HG03469 (cell line): ENCODE data around the gene CDC5L.
"Not testable (repeated sequence)": the region's sequence is repeated elsewhere in the genome, so short reads cannot be mapped to it uniquely, and the experiment has no call there.

ENCODE experiments used
- ATAC-seq: cut with Tn5 transposase; IDR thresholded peaks from one replicate; pipeline ENCODE4 v1.9.1; 2021; ENCODE audit warnings: mild to moderate bottlenecking, moderate library complexity, moderate number of reproducible peaks; ENCODE audit not compliant: unreplicated experiment

CDC5L gene

DNA sequence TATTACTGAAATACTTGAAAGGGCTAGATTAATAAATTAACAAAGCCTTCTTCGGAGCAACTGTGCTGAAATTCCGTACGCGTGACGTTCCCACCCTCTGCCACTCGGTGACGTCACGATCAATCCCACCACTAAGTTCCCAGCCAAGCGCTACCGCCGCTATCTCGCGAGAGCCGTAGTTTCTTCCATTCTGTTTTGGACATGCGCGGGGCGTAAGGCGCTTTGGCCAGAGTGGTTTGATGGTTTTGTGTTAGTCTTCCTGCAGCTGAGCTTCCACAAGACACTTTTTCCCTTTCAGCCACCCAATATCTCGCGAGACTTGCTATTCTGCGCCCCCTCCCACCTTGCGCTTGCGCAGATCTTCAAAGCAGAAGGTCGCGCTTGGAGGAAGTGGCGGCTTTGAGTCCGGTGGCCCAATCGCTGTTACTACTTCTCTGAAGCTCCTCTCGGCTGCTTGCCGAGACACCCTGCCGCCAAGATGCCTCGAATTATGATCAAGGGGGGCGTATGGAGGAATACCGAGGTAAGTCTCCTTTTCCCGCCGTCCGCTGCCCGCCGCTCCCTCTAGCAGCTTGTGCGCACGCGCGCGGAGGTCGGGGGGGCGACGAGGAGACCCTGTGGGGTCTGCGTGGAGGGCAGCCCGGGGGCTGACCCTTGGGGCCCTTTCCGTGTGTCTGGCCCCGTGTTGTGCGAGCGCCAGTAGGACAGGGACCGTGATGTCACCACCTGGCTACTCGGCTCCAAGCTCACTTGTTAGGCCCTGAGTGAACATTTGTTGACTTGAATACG lies at the start of gene CDC5L:
Gene CDC5L (plus strand): TSS at position 361 of the 789 bp plus-strand sequence. CDS start 118 bp downstream, at position 479.
- peak; percentile 90 for ATAC-seq

DNA sequence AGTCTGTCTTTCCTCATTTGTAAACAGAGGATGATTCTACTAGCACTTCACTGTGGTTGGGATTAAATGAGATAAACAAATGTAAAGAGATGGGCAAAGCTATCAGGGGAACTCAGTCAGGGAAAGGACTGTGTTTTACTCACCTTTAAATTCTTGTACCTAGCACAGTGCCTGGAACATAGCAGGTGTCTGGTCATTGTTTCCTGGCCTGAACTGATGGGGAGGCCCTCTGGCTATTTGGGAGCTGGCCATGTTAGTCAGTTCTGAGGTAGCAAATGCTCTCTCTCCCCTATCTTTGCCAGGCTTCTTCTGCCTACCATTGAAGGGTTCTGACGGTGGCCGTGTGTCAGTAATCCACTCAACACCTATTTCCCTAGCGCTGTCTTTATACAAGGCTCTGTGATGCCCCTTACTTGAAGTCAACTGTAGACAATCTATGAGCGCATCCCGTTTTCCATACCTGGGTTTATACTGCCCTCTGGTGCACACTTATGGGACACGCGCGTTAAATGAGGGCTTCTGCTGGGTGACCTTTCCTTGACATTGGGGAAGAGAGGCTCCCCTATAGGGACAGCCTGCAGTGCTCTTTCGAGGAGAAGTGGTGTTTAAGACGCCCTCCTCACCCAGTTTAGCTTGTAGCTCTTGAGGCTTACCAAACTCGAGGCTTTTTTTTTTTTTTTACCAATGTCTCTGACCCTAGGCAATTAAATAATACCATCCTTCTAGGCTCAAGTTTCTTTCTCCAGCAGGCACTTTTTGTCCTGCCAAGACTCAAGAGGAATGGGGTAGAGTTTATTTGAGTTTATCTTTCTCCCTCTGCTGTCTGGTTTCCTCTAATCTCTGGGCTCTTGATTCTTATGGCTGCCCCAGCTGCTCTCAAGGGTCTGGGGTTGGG lies 49.0 kb upstream of the CDC5L start:
- ATAC-seq: no peak

DNA sequence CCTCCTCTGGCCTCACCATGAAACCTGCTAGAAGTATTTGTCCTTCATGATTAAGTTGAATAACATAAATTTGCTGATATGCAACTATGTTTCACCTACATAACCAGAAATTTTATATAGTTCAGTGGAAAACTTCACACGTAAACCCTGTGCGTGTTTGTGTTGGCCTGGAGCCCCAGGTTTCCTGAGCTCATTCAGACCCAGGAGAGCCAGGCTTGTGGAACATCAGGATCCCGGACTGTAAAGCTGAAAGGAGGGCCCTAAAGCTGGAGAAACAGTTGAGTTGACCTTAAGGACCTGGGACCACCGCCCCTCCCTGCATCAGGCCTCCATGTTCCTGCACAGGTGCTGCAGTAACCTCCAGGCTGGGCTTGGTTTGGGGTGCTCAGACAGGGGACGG lies 48.2 kb upstream of the CDC5L start:
- ATAC-seq: no peak

DNA sequence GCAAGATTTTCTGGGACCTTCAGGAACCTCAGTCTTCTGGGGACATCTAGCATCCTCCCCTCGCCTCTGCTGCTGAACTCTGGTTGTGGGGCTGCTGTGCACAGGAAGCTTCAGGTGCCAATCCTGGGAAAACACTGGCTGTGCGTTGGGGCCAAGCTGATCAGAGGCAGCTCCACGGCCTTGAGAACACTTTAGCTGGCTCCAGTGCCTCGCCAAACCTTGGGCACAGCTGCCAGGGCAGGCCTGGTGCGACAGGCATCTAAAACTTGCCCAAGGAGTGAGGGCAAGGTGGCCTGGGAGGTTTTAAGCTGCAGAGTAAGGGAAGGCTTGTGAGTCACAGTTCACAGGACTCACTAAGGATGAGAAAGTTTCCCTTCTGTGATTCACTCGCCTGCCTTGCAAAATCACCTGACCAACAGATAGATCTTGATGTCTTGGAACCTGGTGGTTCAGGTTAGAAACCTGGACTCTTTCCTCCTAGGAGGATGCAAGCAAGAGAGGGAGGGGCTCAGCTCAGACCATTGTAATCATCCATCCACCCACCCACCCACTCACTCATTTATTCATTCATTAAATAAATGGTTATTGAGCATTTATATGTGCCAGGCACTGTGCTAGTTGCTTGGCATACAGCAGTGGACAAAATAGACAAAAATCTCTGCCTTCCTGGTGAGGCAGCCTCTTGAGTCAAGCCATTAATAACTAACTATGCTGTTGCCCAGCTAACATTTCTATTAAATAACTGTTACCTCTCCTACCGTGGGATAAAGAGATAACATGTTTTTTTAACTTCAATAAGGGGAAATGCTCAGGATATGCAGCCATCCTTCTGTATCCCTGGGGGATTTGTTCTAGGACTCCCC lies 47.5 kb upstream of the CDC5L start:
- no peak for ATAC-seq

DNA sequence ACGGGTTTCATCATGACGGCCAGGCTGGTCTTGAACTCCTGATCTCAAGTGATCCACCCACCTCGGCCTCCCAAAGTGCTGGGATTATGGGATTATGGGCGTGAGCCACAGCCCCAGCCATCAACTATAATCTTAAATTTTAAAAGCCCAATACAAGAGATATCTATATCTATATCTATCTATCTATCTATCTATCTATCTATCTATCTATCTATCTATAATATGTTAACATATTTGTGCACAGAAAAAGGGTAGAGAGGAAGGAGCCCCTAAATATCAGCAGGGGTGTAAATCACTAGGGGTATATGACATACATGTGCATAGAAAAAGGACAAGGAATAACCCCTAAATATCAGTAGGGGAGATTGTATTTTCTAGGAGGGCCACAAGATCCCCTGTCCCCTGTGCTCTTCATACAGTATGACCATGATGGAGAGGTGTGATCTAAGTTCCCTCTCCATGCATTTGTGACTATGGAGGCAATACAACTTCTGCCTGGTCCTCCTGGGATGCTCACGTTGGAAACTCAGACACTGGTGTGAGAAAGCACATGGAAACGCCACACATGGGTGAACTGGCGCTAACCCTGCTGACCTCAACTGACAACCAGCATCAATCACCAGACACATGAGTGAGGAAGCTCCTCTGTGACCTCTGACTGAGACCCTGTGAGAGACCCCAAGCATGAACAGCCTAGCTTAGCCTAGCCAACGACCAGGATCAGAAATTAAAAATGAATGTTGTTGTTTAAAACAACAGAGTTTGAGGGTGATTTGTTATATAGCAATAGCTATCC lies 46.2 kb upstream of the CDC5L start:
- no peak for ATAC-seq

DNA sequence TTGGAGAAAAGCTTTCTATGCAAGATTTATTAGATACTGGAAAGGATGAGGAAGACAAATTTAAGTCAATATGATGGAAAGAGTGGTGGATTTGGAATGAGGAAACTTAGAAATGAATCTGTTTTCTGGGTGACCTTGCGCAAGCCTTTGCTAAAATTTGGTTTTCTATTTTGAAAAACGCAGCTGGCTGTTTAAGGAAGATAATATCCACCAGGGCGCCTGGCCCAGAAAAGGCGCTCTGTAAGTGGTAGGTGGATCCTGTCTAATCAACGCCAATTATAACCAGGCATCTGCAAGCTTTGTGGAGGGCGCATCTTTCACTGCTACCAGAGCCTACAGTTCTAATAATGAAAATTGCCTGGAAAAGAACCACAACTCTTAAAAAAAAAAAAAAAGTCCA lies 45.5 kb upstream of the CDC5L start:
- no peak for ATAC-seq

DNA sequence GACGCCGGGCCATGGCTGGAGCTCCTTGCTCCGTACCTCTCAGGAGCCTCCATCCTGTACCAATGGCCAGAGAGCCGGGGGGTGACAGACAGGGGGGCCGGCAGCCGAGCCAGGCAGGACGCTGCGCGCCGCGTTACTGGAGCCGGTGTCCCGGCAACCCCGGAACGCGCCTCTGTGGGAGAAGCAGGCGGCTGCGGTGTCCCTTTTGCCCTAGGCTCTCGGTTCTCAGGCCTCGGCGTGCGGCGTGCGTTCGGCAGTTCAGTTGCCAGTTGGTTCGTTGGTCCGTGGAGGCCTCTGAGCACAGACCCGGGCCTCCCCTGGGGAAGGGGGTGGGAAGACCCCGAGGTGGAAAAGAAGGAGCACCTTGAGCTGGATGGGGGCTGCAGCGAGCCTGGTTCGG lies 45.0 kb upstream of the CDC5L start, which contains the start of gene SPATS1:
Gene SPATS1 (plus strand): TSS at position 162 of the 400 bp plus-strand sequence. CDS start 446 bp downstream, outside the sequence.
- ATAC-seq: no peak

DNA sequence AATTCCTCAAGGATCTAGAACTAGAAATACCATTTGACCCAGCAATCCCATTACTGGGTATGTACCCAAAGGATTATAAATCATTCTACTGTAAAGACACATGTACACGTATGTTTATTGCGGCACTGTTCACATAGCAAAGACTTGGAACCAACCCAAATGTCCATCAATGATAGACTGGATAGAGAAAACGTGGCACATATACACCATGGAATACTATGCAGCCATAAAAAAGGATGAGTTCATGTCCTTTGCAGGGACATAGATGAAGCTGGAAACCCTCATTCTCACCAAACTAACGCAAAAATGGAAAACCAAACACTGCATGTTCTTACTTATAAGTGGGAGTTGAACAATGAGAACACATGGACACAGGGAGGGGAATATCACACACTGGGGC lies 40.7 kb upstream of the CDC5L start:
- ATAC-seq: not testable (repeated sequence)

DNA sequence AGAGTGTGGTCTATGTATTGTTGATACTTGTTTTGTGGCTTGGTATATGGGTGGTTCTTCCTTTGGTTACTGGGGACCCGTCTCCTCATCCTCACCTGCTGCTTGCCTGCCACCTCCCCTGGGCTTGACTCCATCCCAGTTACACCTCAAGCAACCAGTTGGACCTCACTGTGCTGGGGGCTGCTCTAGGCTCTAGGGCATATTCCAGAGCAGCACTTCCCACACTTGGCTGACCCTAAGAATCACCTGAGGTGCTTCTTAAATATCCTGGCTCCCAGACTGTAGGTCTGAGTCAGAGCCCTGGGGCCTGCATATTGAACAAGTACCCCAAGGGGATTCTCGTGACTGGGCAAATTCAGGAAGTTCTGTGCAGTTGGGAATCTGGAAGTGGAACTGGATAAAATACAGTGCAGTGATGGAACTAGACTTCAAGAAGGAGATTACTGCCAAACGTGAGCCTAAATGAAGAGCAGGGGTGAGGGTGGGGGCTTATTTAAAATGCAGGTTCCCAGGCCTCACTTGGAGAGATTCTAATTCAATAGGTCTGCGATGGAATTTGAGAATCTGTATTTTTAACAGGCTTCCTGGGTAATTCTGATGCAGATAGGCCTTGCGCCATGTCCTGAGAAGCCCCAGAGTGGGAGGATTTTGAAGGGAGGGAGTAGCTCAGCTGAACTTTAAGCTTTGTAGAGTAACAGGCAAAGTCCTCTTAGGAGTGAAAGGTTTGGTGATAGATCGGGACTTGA lies 37.4 kb upstream of the CDC5L start:
- no peak for ATAC-seq

DNA sequence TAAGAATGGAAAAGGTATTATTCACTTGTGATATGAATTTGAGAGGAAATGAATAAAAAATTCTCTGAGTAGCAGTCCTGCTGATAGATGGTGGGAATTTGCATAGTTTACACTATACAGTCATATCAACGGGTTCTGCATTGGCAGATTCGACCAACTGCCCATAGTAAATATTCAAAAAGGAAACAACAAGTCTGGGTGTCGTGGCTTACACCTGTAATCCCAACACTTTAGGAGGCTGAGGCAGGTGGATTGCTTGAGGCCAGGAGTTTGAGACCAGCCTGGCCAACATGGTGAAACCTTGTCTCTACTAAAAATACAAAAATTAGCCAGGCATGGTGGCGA lies 36.9 kb upstream of the CDC5L start:
- not testable (repeated sequence) for ATAC-seq

DNA sequence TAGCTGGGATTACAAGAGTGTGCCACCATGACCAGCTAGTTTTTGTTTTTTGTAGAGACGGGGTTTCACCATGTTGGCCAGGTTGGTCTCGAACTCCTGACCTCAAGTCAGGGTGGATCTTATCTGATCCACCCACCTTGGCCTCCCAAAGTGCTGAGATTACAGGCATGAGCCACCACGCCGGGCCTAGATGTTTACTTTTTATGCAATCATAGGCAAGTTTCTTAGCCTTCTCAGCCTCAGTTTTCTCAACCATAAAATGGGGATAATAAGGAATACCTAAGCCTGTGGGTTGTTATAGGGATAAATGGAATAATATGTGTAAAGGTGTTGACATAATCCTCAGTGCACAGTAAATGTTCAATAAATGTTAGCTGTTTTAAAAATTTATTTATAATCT lies 35.2 kb upstream of the CDC5L start:
- ATAC-seq: no peak

DNA sequence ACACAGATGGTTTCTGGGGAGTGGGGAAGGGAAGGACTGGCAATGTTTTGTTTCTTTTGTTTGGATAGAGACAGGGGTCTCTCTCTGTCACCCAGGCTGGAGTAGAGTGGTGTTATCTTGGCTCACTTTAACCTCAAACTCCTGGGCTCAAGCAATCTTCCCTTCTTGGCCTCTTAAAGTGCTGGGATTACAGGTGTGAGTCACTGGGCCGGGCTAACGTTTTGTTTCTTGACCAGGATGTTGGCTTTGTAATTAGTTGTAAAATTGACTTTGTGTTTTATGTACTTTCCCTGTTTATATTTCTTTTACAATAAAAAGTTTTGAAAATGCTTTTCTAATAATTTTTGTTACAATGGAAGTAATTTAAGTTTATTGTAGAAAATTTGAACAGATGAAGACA lies 34.2 kb upstream of the CDC5L start:
- ATAC-seq: no peak

DNA sequence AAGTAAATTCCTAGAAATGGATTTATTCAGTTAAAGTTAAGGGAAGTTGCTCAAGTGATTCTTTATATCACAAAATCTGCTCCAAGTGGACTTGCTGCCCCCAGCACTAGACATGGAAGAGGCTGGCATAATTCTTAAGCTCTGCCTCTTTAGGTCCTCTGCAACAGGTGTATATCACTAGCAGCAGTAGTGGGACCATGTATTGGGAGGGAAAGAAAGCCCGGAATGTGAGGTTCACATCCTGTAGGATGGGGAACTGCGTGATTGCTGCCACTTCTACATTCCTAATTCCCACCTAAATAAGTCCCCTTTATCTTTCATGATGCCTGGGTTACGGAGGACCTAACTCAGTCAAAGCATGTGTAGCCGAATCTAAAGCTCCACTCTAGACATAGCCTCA lies 31.9 kb upstream of the CDC5L start:
- no peak for ATAC-seq

DNA sequence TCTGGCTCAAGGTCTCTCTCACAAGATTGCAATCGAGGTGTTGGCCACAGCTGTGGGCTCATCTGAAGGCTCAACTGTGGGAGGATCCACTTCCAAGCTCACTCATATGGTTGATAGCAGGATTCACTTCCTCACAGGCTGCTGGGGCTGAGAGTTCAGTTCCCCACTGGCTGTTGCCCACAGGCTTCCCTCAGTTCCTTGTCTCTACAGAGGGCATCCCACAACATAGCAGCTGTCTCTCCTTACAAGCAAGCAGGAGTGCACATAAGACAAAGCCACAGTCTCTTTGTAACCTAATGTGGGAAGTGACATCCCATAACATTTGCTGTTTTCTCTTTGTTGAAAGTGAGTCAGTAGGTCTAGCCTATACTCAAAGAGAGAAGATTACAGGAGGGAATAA lies 31.0 kb upstream of the CDC5L start:
- no peak for ATAC-seq

DNA sequence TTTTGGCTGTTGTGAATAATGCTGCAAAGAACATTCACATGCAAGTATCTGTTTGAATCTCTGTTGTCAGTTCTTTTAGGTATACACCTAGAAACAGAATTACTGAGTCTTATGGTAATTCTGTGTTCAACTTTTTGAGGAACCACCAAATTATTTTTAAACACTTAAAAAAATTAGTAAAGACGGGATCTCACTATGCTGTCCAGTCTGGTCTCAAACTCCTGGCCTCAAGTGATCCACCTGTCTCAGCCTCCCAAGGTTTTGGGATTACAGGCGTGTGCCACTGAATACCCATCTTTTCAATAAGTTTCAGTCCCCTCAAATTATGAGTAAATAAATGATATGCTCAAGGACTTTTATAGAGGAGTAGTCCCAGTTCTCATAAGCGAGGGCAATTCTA lies 27.5 kb upstream of the CDC5L start:
- no peak for ATAC-seq

DNA sequence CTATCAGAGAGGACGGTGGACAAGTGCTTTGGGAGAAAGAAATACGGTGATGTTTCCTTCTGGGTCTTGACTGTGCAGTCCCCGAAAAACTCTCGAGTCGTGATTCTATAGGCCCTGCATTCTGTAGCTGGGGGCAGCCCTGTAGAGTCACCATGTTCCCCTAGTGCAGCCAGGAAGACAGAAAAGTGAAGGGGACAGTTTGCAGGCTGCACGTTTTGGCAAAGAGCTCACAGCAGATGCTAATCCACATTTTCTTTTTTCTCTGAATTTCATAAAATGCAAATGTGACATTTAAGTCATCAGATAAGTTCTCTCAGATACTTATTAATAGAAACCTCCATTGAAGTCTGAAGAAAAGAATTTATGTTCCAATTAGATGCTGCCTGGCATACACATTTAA lies 25.6 kb upstream of the CDC5L start:
- no peak for ATAC-seq

DNA sequence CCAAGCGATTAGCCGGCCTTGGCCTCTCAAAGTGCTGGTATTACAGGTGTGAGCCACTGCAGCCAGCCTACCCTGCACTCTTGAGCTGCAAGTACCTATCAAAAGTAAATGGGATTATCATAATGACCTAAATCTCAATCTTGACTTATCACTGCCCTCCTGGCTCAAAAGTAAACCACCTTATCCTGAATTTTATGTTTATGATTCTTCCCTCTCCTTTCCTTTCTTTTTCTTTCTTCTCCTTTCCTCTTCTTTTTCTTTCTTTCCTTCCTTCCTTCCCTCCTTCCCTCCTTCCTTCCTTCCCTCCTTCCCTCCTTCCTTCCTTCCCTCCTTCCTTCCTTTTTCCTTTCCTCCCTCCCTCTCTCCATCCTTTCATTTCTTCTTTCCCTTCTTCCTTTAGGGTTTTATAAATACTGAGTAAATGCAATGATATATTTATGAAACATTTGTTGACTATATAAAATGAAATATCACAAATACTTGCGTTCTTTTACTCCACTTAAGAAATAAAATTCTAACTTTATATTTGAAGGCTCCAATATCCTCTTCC lies 24.1 kb upstream of the CDC5L start:
- ATAC-seq: no peak

DNA sequence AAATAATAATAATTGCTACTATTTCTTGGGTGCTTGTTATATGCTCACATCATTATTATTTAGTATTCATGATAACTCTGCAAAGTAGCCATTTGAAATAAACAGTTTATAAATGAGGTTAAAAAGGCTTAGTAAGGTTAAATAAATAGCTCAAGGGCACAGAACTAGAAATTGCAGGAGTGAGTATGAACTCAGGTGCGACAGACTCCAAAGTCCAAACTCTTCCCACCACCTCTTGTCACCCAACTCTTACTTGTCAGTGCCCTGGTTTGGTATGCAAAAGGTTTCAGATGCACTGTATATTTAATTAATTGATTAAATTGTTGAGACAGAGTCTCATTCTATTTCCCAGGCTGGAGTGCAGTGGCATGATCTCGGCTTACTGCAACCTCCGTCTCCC lies 20.7 kb upstream of the CDC5L start:
- ATAC-seq: no peak

DNA sequence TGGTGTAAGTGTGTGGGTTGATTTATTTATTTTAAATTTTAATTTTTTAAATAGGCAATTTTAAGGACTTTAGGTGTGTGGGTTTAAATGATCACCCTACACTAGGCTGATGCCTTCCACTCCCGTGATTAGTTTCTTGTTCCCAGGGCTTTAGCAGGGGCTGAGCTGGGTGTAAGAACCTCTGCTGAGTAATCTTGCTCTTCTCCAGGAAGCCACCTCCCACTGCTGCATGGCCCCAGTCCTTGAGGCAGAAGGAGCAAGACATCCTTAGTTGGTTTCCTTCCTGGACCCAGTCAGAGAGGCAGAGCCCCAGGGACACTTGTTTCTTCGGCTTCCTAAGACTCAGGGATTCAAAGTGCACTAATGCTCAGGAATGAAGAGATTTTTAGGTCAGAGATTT lies 19.8 kb upstream of the CDC5L start:
- ATAC-seq: no peak
